Esophagus muscularis mucosa (tissue), 3 donors: Measurements from ENCODE around the gene RNF183.

Experiments used
- POLR2A ChIP-seq: fragments of 450-650 bp; IDR thresholded peaks from one replicate; pipeline ENCODE4 v1.6.1; 2017; ENCODE audit warnings: antibody characterized with exemption, moderate library complexity, mild to moderate bottlenecking, low read depth
- TF ChIP-seq, protein P1 (sequence below), 3 experiments: fragments of 200-600 bp in 2 of 3; fragments of 450-650 bp in 1 of 3; sonication (generic) in 2 of 3; IDR thresholded peaks; one replicate each; pipeline ENCODE4 v1.5.1; 2017 to 2019; ENCODE audit warnings: antibody characterized with exemption in 3 of 3, mild to moderate bottlenecking in 2 of 3, moderate library complexity in 1 of 3

DNA sequence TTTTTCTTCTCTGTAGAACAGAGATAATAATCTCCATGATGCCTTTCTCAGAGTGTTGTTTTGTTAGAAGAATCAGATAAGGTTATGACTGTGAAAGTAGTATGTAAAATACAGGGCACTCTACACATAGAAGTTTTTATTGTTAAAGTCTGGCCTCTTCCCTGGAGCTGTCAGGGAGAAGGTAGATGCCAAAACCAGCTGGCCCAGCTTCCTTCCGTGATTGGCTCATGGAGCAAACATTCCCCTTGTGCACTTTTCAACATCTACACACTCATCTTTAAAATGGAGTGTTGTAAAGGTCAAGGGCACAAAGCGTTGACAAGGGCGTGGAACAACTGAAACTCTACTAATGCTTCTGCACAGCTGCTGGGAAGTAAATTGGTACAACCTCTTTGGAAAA is 7.4 kb upstream of the RNF183 start:
- TF ChIP-seq, protein P1, sequence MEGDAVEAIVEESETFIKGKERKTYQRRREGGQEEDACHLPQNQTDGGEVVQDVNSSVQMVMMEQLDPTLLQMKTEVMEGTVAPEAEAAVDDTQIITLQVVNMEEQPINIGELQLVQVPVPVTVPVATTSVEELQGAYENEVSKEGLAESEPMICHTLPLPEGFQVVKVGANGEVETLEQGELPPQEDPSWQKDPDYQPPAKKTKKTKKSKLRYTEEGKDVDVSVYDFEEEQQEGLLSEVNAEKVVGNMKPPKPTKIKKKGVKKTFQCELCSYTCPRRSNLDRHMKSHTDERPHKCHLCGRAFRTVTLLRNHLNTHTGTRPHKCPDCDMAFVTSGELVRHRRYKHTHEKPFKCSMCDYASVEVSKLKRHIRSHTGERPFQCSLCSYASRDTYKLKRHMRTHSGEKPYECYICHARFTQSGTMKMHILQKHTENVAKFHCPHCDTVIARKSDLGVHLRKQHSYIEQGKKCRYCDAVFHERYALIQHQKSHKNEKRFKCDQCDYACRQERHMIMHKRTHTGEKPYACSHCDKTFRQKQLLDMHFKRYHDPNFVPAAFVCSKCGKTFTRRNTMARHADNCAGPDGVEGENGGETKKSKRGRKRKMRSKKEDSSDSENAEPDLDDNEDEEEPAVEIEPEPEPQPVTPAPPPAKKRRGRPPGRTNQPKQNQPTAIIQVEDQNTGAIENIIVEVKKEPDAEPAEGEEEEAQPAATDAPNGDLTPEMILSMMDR (IDR thresholded peaks at IDR 0.05): no peak
- TF ChIP-seq POLR2A: no peak
